Stromal cell of bone marrow (primary cell): ENCODE measurements around the gene INPP5A.
"Not testable (repeated sequence)": the region's sequence is repeated elsewhere in the genome, so short reads cannot be mapped to it uniquely, and the experiment has no call there.

Source experiments
- DNase-seq: peaks from one replicate; pipeline ENCODE4 v3.0.0-alpha.2; 2012; ENCODE audit warnings: low read depth

Gene INPP5A

GRCh38 chr10:132766291-132766690 lies 228.7 kb downstream of the INPP5A start:
- DNase-seq: no peak

DNA sequence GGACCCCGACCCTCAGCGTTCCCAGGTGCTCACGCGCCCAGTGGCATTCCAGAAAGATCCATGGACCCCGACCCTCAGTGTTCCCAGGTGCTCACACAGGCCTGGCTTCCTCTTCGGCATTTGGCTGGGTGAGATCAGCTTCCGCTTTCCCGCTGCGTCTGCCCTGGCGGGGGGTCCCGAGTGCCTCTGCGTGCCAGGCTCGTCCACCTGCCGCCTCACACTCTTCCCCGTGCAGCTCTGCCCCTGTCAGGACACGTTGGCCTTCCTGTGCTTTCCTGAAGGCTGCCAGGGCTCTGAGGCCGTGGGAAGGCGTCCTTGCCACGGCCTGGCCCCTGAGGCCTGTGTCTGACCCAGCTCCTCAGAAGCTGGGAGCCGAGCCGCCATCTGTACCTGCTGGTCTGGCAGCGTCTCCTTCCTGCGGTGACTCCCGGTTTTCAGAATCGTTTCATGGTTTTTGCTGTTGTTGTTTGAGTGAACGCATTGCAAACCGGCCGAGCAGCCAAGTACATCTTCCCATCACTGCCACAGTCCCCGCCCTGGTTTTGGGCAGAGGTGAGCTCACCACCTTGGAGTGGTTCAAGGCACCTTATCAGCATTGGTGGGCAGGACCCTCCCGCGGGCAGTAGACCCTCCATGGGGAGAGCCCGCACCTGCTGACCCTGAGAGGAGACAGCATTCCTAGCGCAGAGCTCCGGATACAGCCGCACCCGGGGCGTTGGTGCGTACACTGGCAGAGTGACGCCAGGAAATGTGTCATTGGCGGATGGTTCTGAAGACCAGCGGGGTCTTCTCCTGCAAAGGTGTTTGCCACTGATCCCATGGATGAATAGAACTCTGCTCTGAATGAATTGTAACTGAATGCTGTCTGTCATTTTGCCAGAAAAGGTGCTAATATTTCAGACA lies 231.0 kb downstream of the INPP5A start:
- no peak for DNase-seq

DNA sequence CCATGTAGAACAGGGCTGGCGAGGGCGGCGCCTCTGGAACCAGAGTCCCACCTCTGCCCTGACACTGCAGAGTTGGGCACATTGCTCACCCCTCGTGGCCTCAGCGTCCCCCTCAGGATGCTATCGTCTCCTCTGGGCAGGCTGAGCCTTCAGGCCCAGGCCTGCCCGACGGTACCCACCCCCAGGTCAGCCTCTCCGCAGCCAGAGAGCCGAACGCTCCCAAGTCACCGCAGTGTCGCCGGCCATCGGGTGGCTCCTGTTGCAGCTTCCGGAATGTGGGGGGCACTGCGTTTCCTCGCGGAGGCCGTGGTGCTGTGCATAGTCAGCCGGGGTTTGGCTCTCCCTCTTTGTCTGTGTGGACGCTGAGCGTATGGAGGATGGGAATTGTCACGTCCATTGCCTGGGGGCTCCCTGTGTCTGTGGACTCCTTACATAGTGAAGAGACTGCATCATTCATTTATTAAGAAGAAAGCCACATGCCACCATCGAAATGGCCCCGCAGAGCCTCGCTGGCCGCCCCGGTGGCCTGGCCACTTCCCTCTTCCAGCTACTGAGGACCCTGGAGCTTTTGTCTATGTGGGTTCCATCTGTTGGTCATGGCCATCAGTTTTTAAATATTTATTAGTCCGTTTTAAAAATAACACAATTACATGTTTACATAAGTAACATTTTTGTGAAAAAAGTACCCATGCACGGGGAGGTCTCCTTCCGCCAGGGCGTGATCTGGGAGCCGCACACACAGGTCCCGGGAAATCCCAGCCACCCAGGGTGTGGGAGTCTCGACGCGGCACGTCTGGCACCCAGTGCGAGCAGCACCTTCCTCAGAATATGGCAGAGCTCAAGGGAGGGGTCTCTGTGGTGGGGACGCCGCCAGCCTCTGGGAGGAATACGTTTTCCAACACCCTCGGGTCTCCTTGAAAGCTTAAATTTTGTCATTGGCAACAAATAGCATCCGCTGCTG lies 232.8 kb downstream of the INPP5A start:
- DNase-seq: no peak

DNA sequence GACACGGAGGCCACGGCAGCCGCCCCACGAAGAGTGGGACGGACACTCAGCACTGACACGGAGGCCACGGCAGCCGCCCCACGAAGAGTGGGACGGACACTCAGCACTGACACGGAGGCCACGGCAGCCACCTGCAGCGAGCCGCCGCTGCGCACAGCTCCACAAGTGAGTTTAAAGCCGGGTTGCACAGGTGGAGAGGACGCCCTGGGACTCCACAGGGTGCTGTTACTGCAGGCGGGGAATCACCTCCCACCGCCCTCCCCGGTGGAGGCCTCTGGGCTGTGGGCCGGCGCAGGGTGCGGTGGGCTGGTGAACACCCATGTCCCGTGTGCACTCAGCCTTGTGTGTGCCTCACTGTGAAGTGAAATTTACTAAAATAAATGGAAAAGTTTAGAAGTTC lies 235.2 kb downstream of the INPP5A start:
- DNase-seq: not testable (repeated sequence)

DNA sequence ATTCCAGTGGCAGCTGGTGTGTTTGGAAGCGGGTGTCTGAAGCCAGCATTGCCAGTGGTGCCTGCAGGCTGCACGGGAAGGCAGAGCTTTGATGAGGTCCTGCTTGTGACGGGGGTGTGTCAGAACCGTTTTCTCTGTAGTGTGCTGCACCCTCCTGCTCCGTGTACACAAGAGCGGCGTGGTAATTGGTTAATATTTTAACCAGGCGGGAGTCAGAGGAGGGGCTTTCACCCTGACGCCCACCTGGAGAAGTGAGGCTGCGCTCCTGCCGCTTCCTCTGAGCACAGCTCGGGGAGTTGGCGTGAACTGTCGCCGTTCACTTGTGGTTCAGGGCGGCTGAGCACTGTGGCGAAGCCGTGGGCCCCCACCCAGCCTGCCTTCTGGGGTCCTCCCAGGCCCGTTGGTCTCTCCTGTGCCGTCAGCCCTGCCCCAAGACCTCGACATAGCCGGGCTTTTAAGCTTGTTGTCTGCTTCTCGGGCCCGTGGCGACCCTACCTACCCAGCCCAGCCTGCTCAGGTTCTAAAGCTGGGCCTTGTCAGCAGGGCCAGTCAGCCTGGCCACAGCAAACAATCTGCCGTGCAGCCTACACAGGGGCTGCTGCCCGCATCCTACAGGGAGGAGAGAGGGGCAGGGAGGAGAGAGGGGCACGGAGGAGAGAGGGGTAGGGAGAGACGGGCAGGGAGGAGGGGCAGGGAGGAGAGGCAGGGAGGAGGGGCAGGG lies 236.8 kb downstream of the INPP5A start:
- DNase-seq: no peak

DNA sequence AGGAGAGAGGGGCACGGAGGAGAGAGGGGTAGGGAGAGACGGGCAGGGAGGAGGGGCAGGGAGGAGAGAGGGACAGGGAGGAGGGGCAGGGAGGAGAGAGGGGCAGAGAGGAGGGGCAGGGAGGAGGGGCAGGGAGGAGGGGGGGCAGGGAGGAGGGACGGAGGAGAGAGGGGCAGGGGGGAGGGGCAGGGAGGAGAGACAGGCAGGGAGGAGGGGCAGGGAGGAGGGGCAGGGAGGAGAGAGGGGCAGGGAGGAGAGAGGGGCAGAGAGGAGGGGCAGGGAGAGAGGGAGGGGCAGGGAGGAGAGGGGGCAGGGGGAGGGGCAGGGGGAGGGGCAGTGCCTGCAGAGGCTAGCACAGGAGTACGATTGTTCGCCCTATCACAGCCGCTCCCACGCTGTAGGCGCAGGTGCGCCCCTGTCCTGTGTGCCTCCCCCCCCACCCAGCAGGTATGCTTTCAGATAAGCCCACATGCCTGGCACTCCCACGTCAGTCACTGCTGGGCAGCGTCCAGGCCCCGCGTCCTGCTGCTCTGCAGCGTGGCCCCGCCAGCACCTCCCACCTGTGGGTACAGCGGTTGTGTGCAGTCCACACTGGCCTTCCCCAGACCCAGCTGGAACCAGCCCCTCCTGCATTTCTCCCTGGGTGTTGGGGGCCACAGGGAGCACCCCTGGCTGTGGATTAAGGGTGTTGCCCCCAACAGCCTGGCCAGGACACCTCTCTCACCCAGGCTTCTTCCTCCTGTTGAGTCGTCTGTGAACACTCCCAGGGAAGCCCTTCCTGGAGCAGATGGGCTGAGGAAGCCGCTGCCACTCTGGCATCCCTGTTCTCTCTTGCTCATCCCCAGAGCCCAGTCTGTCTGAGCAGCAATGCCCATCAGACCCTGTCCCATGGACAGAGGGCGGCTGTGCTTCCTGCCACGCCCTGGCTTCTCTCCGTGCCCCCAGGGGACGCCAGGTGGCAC lies 237.6 kb downstream of the INPP5A start:
- DNase-seq: no peak

- no peak for DNase-seq
These were observed 238.6 kb downstream of the INPP5A start for GRCh38 chr10:132776186-132776585.

DNA sequence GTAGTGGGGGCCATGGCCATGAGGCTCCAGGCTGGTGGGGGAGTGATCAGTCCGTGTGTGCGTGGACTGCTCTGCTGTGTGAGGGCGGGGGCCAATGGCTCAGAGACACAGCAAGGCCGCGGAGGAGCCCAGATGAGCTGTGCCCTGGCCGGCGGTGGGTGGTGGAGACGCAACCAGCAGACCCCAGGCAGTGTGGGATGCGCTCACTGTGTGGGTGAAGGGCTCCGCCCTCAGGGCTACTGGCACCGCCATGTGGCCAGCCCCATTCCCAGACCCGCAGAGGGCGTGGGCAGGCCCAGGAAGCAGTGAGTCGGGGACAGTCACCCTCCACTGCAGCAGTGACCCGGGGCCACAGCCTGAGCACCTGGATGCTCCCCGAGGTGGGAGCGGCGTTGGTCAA lies 239.2 kb downstream of the INPP5A start:
- no peak for DNase-seq

GRCh38 chr10:132777441-132777840 lies 239.9 kb downstream of the INPP5A start:
- no peak for DNase-seq

GRCh38 chr10:132779549-132780294 lies 242.1 kb downstream of the INPP5A start:
- no peak for DNase-seq

GRCh38 chr10:132780356-132780755 lies 242.8 kb downstream of the INPP5A start:
- no peak for DNase-seq

DNA sequence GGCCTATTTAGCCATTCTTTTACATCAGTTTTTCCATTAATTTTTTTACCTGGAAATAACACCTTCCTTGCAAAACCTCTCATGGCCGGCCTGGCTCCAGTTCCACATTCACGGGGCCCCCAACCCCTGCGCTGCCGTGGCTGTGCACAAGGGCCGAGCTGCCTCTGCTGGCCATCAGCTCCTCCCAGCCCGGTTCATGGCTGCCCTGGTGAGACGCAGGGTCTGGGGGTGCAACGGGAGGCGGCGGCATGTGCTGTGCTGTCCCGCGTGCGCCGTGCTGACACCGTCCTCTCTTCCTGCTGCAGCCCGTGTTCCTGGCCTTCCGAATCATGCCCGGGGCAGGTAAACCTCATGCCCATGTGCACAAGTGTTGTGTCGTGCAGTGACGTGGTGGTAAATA lies 244.0 kb downstream of the INPP5A start:
- no peak for DNase-seq

DNA sequence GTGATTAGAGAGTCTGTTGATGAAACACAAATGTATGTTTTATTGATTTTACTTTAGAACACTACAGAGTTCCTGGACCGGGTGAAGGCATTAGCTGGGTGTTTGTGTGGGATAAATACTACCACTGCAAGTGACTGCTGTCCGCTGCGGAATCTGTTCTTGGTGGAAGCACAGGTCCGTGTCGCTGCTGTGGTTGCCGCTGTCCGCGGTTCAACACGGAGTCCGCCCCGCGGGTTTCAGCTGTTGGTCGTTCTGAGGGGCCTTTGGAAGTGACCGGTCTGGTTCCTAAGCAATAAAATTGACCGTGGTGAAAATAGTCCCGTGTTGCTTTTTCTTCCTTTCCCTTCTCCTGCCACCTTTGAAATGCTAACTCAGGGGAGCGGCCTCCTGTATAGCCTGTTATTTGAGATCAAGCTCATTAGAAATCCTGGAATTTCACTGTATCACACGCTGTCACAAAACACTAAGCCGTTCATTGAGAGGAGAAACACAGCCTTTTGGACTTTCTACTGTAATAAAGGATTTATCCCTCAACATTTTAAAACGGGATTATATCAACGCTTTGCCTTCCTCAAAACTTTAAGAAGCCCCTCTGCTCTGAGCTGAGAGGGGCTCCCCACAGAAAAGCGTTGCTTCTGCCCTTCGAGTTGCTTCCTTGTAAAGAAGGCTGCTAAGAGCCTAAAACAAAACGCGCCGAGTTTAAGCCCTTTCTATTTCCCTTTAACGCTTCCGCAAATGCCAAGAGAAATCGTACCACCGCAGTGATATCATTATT lies 245.8 kb downstream of the INPP5A start:
- DNase-seq: no peak

DNA sequence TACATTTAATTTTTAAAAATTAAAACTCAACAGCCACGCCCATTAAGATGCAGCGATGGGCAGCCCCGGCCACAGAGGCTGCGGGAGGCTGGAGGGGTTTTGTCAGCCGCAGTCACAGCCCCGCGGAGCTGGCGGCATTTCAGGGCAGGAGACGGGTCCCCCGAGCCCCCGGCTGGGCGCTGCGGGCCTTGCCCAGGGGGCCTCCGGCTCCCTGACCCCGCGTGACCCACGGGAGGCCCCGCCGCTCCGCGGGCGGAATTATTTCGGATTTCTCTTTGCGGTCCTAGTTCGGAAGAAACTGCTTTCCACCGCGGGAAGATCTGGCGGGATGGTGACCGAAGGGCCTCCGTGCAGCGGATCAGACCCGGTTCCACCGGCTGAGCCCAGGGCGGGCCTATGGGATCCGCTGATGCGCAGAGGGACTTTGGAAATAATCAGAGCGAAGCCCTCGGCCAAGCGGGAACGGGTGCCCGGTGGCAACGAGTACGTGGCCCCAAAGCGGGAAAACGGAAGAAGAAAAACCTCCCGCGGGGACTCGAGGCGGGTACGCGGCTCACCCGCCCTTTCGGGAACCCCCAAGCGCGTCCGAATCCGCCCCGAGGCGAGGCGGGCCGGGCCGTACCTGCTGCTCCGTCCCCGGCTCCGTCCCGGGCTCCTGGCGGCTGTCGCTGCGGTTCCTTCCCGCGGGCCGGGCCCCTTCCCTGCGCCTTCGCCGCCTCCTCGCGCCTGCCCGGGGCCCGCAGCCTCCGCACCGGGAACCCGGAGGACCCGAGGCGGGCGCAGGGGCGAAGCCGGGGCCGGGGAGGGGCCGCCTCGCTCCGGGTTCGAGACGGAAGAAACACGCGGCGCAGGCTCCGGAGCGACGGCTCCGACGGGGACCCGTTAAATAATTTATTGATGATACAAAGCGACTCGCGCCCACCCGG lies 246.6 kb downstream of the INPP5A start:
- DNase-seq: no peak

GRCh38 chr10:132784866-132785722 lies 247.5 kb downstream of the INPP5A start:
- DNase-seq: no peak

GRCh38 chr10:132785723-132786475 lies 248.3 kb downstream of the INPP5A start, which contains the start of gene NKX6-2:
NKX6-2 (minus strand) TSS chr10:132786147; CDS start chr10:132785948, 199 bp downstream.
- no peak for DNase-seq
